HFFc6 (cell line): Measurements from ENCODE around the gene A1CF. TPM values are rescaled to one million over a fixed set of nuclear protein-coding genes. Genes with fewer than 3 reads are reported as not detected.
"Not testable (repeated sequence)": the region's sequence is repeated elsewhere in the genome, so short reads cannot be mapped to it uniquely, and the experiment has no call there.

Source experiments
- DNase-seq: peaks from one replicate; pipeline ENCODE4 v3.0.0-alpha.2; 2018
- H3K27ac Mint-ChIP-seq: 2 replicates; pipeline ENCODE4 v1.8.0; 2020; ENCODE audit warnings: mild to moderate bottlenecking, mixed read lengths
- H3K27me3 Mint-ChIP-seq: 2 replicates; pipeline ENCODE4 v1.8.0; 2021; ENCODE audit warnings: mild to moderate bottlenecking, moderate library complexity, mixed read lengths; ENCODE audit not compliant: insufficient read depth
- H3K36me3 Mint-ChIP-seq: 2 replicates; pipeline ENCODE4 v1.8.0; 2021; ENCODE audit warnings: low read depth, mixed read lengths
- H3K4me1 Mint-ChIP-seq: 2 replicates; pipeline ENCODE4 v1.8.0; 2020; ENCODE audit warnings: low read depth, mixed read lengths
- H3K4me3 Mint-ChIP-seq: 2 replicates; pipeline ENCODE4 v1.8.0; 2020; ENCODE audit warnings: mild to moderate bottlenecking, moderate library complexity, mixed read lengths
- H3K9me3 Mint-ChIP-seq: 2 replicates; pipeline ENCODE4 v1.8.0; 2020; ENCODE audit warnings: mild to moderate bottlenecking, mixed read lengths
- CTCF ChIP-seq: fragments of 200-600 bp; sonication (generic); IDR thresholded peaks from 2 replicates; pipeline ENCODE4 v1.5.0; 2021; ENCODE audit warnings: antibody characterized with exemption, mild to moderate bottlenecking
- total RNA-seq, 6 experiments: library from RNA; stranded (reverse); fragmentation: NEBNext Ultra II Directional; extraction: Animal tissue kit (Norgen Biotek cat#: 25700); gene quantifications; 2 replicates in 1 of 6; 3 replicates in 5 of 6; pipeline ENCODE4 v1.2.3, GENCODE V29; 2021

The A1CF gene
- total RNA-seq, 6 experiments from 2014 or later, result not detected

GRCh38 chr10:50919010-50919409, 33.6 kb upstream of the A1CF start:
- H3K4me3 Mint-ChIP-seq, result no peak overlapping the region
- H3K36me3 Mint-ChIP-seq, result 0 out of 2 replicates have a peak, but pooled peaks cover 2% of the 10 kb centered on the region
- no peaks in the 10 kb centered on the region for H3K27me3 Mint-ChIP-seq
- H3K4me1 Mint-ChIP-seq, result peaks cover 12% of the 10 kb centered on the region
- no peak for TF ChIP-seq CTCF
- peaks cover 9% of the 10 kb centered on the region for H3K9me3 Mint-ChIP-seq
- H3K27ac Mint-ChIP-seq, result no peak overlapping the region
- DNase-seq, result no peak

- Mint-ChIP-seq H3K27me3 (no peaks in the 10 kb centered on the region), H3K36me3 (no peaks in the 10 kb centered on the region), H3K4me1 (peaks cover 12% of the 10 kb centered on the region), H3K9me3 (peaks cover 4% of the 10 kb centered on the region; the same call in 1 of the 2 replicates), H3K4me3 (no peak overlapping the region), H3K27ac (no peak overlapping the region)
- no peak for TF ChIP-seq CTCF
- DNase-seq, result no peak
These were observed 33.1 kb upstream of the A1CF start for GRCh38 chr10:50918529-50918928.

DNA sequence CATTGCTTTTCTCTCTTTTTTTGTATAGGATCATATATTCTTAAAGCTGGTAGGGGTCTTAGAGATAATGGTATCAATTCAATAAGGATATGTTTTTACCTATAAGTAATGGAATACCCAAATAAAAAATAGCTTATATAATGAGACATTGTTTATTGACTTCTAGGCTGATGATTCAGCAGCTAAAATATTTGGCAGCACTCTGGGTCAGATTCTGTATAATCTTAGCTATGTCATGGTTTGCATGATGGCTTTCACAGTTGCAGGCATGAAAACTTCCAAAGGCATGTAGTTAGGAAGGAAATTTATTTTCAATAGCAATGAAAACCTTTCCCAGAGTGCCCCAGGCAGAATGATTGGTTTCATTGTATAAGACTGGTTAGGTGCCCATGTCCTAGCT, 32.1 kb upstream of the A1CF start:
- Mint-ChIP-seq H3K36me3 (no peaks in the 10 kb centered on the region), H3K27ac (no peak overlapping the region)
- no peak for TF ChIP-seq CTCF

DNA sequence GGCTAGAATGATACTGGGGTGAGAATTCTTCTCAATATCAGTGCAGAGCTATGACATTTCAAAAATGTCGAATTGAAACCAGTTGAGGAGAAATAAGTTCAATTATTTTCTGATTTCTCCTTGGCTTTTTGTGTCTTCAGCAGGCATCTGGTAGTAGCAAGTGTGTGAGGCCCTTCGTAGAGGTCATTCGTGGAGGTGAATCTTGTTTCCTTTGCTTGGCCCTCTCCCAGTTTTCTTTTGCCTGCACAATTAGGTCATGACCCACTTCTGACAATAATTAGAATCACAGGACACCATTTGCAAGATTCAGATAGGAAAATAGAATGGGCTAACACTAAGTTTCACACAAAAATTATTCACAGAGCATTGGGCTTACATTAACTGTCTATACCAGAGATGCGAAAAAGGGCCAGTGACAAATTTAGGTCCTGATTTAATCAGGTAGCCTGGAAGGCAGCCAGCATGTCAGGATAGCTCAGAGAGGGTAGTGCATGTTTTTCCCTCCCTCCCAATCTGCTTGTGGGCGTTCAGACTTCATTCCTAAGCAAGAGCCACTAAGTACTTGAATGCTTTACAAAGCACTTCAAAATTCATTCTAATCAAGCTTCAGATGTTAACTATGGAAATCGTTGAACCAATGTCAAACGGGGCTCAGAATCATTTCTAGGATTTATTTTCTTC, 24.0 kb upstream of the A1CF start:
- TF ChIP-seq CTCF, result no peak
- H3K4me1 Mint-ChIP-seq, result no peaks in the 10 kb centered on the region
- no peaks in the 10 kb centered on the region for H3K9me3 Mint-ChIP-seq
- DNase-seq, result no peak
- no peak overlapping the region for H3K27ac Mint-ChIP-seq
- H3K36me3 Mint-ChIP-seq, result no peaks in the 10 kb centered on the region
- H3K4me3 Mint-ChIP-seq, result no peak overlapping the region
- H3K27me3 Mint-ChIP-seq, result no peaks in the 10 kb centered on the region; the same call in 1 of the 2 replicates

More for the DNA sequence above, 32.1 kb upstream of the A1CF start:
- Mint-ChIP-seq H3K4me1 (peaks cover 12% of the 10 kb centered on the region), H3K4me3 (no peak overlapping the region), H3K9me3 (no peaks in the 10 kb centered on the region), H3K27me3 (no peaks in the 10 kb centered on the region)
- peak; percentile 20 for DNase-seq

DNA sequence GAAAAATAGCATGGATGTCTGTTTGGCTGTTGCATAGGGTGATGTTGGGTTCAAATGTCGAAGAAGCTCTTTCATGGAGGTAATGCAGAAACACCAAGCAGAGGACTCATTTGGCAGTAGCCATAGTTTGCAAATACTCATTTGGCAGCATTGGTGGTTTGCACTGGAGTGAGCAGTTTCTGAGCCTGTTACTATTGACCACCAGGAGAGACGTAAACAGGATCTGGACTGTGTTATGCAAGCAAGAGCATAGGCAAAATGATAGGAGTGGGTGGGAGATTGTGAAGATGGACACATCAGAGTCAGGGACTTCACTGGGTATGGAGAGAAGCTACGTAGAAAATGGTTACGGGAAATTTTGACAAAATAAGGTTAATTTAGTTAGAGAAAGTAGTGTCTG, 22.9 kb upstream of the A1CF start:
- no peak for DNase-seq
- no peak overlapping the region for H3K4me3 Mint-ChIP-seq
- no peaks in the 10 kb centered on the region for H3K36me3 Mint-ChIP-seq
- no peaks in the 10 kb centered on the region for H3K9me3 Mint-ChIP-seq
- no peak overlapping the region for H3K27ac Mint-ChIP-seq
- no peaks in the 10 kb centered on the region for H3K4me1 Mint-ChIP-seq
- TF ChIP-seq CTCF, result no peak
- H3K27me3 Mint-ChIP-seq, result no peaks in the 10 kb centered on the region; the same call in 1 of the 2 replicates

GRCh38 chr10:50905797-50906196, 20.4 kb upstream of the A1CF start:
- not testable (repeated sequence) for H3K4me3 Mint-ChIP-seq, H3K27ac Mint-ChIP-seq, H3K27me3 Mint-ChIP-seq, H3K36me3 Mint-ChIP-seq, H3K4me1 Mint-ChIP-seq, H3K9me3 Mint-ChIP-seq, DNase-seq
